ENCODE measurements around the gene UBXN2A.
"Not testable (repeated sequence)": the region's sequence is repeated elsewhere in the genome, so short reads cannot be mapped to it uniquely, and the experiment has no call there.

UBXN2A gene

GRCh38 chr2:23941644-23942043 lies 1.4 kb downstream of the UBXN2A start:
- DNase-seq, result no peak

DNA sequence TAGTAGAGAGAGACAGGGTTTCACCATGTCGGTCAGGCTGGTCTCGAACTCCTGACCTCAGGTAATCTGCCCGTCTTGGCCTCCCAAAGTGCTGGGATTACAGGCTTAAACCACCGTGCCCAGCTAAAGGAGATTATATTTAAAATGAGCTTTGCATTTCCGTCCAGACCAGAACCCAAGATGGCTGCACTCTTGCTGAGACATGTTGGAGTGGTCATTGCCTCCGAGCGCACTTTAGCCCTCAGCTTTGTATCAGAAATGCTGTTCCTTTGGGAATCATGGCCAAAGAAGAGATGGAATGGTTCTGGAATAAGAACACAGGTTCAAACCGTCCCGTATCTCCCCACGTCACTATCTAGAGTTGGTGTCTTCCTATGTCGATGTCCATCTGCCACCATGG lies 3.4 kb downstream of the UBXN2A start:
- DNase-seq, result no peak

GRCh38 chr2:23944527-23944926 lies 4.3 kb downstream of the UBXN2A start:
- no peak for DNase-seq

DNA sequence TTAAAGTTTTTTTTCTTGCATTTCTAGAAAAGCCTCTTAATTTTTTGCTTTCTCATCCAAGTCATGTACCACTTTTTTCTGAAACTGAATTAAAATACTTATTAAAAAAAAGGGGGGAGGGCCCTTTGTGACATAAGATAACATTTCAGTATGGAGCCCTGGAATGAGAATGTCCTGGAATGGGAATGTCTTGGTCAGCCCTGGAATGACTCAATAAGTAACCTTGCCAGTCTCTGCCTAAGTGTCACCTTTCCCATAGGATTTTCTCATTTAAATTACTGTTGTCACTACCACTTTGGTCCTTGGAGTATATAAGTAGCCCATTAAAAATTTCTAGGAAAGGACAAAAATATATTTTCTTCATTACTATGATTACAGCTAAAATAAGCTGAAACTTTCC lies 4.7 kb downstream of the UBXN2A start:
- DNase-seq, result no peak

DNA sequence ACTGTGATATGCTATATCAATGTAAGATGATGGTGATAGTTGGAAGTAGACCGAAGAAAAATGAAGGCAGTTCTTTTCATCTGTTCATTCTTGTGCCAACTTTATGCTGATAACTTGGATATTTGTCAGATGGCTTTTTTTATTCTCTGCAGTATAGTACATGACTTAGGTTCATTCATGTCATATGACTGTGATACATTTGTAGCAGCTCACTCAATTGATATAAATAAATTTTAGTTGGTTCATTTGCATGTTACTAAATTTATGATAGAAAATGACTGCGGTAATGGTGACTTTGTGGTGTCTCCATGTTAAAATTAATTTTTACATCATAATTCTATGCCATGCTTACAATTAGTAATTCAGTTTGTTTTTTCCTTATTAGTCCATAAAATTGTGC lies 7.1 kb downstream of the UBXN2A start:
- DNase-seq, result no peak

- not testable (repeated sequence) for DNase-seq
These were observed 12.3 kb downstream of the UBXN2A start for GRCh38 chr2:23952558-23952957.

DNA sequence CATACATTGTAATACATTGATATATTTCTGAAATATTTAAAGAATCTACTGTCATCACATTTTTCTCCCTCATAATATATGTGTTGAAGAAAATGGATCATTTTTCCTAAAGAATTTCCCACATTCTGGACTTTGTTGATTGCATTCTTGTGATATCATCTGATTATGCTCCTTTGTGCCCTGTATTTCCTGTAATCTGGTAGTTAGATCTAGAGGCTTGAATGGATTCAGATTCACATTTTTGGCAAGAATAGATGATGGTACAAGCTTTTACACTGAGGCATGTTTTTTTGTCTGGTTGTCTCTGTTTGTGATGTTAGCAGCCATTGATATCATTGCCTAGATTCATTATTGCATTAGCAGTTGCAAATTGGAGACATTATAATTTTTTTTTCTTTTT lies 13.4 kb downstream of the UBXN2A start:
- no peak for DNase-seq

- no peak for DNase-seq
These were observed 14.2 kb downstream of the UBXN2A start for GRCh38 chr2:23954325-23955014.

DNA sequence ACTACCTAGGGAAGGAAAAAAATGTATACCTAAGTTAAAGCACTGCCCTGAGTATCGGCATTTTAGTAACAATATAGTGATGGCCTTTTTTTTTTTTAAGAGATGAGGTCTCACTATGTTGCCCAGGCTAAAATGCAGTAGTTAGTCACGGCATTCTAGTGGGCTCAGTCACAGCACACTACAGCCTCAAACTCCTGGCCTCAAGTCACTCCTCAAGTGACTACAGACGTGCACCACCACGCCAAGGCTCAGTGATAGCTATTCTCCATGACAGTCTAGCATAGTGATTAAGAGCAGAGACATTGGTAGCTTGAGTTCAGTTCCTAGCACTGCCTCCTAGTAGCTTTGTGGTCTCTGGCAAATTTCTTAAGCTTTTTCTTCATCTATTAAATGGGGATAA lies 27.6 kb downstream of the UBXN2A start:
- DNase-seq, result no peak

- DNase-seq, result no peak
These were observed 36.6 kb downstream of the UBXN2A start for GRCh38 chr2:23976883-23977282.

DNA sequence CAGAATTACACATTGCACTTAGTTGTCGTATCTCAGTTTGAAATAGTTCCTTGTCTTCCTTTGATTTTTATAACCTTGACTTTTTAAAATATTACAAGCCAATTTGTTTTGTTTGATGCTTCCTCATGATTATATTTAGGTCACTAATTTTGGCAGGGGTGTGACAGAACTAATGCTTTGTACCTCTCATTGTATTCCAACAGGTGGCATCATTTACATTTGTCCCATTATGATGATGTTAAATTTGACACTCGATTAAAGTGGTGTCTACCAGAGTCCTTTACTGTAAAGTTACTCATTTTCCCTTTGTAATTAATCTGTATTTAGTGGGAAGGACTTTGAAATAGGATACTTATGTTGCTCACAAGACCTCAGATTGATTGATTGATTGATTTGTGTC lies 48.1 kb downstream of the UBXN2A start:
- no peak for DNase-seq

DNA sequence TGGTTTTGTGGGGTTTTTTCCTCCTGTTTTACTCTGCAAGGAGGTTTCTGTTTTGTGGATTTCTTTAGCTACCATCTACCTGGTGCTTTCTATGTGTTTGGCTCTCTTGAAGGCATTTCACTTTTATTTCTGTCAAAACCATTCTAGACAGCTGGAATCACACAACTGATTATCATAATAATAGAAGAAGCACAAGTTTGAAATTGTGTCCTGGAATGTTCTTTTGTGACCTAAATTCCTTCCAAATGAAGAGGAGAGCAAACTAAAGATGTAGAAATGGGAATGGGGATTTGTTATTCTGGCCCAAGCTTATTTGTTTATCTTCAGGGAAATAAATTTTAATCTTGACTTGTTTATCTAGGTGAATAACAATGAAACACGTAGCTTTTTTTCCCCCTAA lies 52.7 kb downstream of the UBXN2A start:
- no peak for DNase-seq

DNA sequence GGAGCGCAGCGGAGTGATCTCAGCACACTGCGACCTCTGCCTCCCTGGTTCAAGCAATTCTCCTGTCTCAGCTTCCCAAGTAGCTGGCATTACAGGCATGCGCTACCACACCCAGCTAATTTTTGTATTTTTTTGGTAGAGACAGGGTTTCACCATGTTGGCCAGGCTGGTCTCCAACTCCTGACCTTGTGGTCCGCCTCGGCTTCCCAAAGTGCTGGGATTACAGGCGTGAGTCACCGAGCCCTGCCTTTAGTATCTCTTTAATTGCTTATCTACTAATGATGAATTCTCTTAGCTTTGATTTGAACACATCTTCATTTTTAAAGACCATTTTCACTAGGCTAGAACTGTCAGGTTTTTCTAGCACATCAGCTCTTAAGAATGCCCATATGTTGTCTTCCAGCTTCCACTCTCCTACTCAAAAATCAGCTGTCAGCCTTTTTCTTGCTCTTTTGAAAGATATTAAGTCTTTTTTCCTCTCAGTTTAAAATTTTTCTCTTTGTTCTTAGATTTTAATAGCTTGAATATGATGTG lies 53.5 kb downstream of the UBXN2A start:
- no peak for DNase-seq

DNA sequence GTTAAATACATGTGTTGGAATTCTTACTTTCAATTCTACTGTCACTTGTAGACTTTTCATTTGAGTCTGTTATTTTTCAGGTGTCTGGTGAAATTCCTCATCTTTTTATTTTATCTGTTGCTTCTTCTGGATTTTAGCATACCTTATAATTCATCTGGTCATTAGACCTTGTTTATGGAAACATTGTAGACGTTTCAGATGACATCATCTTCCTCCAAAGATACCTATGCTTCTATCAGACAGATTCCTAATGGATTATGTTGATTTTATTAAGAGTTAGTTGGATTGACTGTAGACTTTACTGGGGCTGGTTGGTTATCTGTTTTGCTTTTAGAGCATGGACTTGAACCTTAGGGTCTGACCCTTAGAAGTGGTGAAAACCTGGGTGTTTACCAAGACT lies 54.3 kb downstream of the UBXN2A start:
- no peak for DNase-seq

DNA sequence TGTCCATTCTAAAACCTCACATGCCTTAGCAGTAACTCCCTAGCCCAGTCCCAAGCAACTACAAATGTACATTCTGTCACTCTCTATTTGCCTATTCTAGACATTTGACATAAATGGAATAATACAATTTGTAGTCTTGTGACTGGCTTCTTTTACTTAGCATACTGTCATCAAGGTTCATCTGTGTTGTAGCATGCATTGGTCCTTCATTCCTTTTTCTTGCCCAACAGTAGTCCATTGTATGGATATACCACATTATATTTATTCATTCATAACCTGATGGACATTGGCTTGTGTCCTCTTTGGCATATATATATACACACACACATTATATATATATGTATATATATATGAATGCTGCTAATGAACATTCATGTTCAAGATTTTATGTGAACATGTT lies 67.4 kb downstream of the UBXN2A start:
- DNase-seq, result no peak

DNA sequence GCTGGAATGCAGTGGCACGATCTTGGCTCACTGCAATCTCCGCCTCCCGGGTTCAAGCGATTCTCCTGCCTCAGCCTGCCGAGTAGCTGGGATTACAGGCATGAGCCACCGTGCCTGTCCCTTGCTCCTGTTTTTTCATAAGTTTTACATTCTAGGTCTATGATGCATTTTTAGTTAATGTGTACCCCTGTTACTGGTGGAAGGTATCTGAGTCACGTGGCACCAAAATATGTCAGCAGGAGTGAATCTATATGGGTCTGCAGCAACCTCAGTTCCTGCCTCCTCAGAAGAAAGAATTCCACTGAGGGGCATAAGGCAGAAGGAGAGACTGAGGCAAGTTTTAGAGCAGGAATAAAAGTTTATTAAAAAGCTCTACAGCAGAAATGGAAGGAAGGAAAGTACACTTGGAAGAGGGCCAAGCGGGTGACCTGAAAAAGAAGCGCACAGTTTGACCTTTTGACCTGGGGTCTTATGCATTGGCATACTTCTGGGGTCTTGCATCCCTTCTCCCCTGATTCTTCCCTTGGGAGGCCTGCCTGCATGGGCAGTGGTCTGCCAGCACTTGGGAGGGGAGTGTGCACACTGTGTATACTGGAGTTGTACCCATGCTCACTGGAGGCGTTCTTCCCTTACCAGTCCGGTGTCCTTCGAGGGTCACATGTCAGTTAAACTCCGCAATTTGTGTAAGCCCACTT lies 68.6 kb downstream of the UBXN2A start:
- DNase-seq, result no peak

- no peak for DNase-seq
These were observed 69.1 kb downstream of the UBXN2A start for GRCh38 chr2:24009367-24009679.

DNA sequence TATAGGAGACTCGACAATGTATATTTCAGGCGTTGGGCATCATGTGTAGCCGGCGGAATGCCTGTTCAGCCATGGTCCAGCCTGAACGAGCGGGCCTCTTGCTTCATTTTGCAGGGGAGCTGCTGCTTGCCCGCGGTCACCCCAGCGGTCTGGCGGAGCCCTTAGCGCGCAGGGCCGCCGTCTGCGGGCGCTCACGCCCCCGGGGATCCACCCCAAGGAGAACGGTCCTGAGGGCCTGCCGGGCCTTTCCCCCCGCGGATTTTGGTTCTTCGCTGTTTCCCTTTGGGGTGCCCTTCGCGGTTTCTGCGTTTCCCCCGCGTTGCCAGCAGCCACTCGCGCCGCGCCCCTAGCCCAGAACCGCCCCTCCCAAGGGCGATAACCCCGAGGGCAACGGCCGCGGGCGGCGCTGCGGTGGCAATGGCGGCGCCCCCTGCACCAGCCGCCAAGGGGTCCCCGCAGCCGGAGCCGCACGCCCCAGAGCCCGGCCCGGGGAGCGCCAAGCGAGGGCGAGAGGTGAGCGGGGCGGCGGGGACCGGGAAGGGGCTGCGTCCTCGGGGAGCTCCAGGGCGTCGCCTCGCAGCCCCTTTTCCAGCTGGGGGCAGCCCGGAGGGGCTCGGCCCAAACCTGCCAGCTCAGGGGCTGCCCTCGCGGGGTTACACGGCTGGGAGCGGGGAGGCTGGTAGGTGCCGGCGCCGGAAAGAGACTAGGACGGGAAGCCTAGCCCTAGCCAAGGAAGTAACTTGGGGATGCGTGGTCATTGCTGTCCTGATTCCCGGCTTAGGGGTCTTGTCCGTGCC lies 69.6 kb downstream of the UBXN2A start, which contains the start of gene MFSD2B:
TSS of gene MFSD2B (plus strand) at position 406 of the 797 bp plus-strand sequence. CDS start at position 418, 12 bp downstream.
- DNase-seq, result peak; percentile 31

DNA sequence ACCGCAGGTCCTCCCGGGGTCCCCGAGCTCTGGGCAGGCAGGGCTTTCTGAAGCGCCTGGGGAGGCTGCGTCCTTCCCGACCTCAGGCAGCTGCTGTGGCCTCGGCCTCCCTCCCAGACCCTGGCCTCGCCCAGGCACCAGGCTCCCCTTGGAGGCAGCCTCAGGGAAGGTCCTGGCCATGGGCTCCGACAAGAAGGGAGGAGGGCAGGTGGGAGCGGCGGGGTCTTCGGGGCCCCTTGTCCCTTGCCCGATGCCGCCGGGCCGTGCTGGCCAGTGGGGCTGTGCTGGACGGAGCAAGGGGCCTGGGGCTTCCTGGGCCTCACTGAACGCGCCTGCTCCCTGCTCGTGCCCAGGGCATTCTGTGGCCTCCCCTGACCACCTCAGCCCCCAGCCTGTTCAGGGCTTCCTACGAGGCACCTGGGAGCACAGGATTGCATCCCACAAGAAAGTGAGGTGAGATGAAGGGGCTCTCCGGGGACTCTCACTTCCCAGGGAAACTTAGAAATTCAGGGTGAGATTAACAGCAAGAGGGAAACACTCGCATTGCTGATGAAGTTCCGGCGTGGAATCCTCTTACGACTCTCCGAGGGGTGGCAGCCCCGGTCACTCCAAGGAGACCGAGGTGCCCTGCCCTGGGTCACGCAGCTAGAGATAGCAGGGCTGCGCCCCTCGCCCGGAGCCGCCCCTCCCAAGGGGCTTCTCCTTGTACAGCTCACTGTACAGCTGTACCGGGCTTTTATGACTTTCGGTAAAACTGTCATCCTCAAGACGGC lies 70.4 kb downstream of the UBXN2A start:
- no peak for DNase-seq

GRCh38 chr2:24011250-24012104 lies 71.2 kb downstream of the UBXN2A start:
- DNase-seq, result no peak

DNA sequence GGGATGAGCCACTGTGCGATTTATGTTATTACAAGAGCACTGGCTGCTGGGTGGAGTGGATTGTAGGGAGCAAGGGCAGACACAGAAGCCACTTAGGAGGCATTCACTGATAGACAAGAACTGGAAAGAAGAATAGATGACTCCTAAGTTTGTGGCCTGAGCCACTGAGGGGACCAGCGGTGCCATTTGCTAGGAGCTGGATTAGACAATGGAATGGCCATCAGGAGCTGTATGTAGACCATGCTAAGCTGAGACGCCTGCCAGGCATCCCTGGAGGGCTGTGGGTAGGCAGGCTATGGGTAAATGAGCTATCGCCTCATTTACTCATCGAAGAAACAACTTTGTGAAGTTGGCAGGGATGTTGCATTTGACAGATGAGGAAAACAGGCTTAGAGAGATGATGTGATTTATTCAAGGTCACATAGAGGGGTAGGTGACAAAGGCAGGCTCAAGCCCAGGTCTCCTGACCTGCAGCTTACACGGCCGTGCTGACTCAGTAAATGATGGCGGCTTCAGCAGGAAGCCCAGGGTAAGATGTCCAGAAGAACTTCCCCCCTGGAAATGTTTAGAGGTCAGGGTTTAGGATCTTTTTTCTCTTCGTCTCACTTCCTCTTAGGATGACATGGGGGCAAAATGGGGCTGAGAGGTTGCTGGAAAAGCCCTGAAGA lies 72.4 kb downstream of the UBXN2A start:
- no peak for DNase-seq
